ENCODE measurements around the gene ADM5. TPM values are rescaled to one million over a fixed set of nuclear protein-coding genes. Genes with fewer than 3 reads are reported as not detected.

The ADM5 gene
- total RNA-seq, 1 experiment from 2014 or later = 4.7 TPM

GRCh38 chr19:49696115-49696514 is 6.7 kb downstream of the ADM5 start:
- intact Hi-C loops (cut with micrococcal nuclease; ENCODE audit: unreplicated experiment) = no loop called here
- ATAC-seq (no peak), DNase-seq (ENCODE audit: low read depth, low spot score) (no peak)
- POLR2A ChIA-PET = no interaction called here
- CTCF ChIA-PET = interaction anchor here (0.6 kb wide), 1 partner anchor 24 kb away, joined by 6 read pairs; no protein-coding TSS in a partner anchor
- no peaks in the 10 kb centered on the region for H3K27me3 ChIP-seq (ENCODE audit: control insufficient read depth, insufficient read depth, low read length)
- H3K4me1 ChIP-seq (ENCODE audit: control insufficient read depth, insufficient read depth, low read length) = no peaks in the 10 kb centered on the region
- H3K36me3 ChIP-seq (ENCODE audit: control insufficient read depth, insufficient read depth, low read length) = no peaks in the 10 kb centered on the region
- in situ Hi-C loops (cut with HindIII; ENCODE audit: low pct_unique_long_range_greater_than_20kb, low sequenced_read_pairs) = no loop called here
- TF ChIP-seq POLR2AphosphoS5 (IDR thresholded peaks at IDR 0.05; ENCODE audit: low read depth, low read length) (no peak), SIN3A (IDR thresholded peaks at IDR 0.05; ENCODE audit: borderline replicate concordance, insufficient read depth, low read depth, low read length) (no peak), TCF7L2 (IDR thresholded peaks at IDR 0.05; ENCODE audit: low read depth, low read length) (no peak), REST (IDR thresholded peaks at IDR 0.05; ENCODE audit: insufficient read depth in 1 of 2, low read depth in 2 of 2, low read length in 1 of 2) (no peak)
- TF ChIP-seq, protein P1, sequence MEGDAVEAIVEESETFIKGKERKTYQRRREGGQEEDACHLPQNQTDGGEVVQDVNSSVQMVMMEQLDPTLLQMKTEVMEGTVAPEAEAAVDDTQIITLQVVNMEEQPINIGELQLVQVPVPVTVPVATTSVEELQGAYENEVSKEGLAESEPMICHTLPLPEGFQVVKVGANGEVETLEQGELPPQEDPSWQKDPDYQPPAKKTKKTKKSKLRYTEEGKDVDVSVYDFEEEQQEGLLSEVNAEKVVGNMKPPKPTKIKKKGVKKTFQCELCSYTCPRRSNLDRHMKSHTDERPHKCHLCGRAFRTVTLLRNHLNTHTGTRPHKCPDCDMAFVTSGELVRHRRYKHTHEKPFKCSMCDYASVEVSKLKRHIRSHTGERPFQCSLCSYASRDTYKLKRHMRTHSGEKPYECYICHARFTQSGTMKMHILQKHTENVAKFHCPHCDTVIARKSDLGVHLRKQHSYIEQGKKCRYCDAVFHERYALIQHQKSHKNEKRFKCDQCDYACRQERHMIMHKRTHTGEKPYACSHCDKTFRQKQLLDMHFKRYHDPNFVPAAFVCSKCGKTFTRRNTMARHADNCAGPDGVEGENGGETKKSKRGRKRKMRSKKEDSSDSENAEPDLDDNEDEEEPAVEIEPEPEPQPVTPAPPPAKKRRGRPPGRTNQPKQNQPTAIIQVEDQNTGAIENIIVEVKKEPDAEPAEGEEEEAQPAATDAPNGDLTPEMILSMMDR (IDR thresholded peaks at IDR 0.05) = no peak
- no TSS peak for BruUV-seq (replicated peaks)
- H3K9me3 ChIP-seq (ENCODE audit: control insufficient read depth, insufficient read depth, low read depth, low read length) = no peaks in the 10 kb centered on the region
- no peak overlapping the region for H3K4me3 ChIP-seq (ENCODE audit: low read depth in 2 of 2, low read length in 2 of 2)
- H3K27ac ChIP-seq (ENCODE audit: low read length) = no peak overlapping the region

- no peak overlapping the region for H3K4me3 ChIP-seq (ENCODE audit: low read depth in 2 of 2, low read length in 2 of 2)
- intact Hi-C loops (cut with micrococcal nuclease; ENCODE audit: unreplicated experiment) (no loop called here), in situ Hi-C loops (cut with HindIII; ENCODE audit: low pct_unique_long_range_greater_than_20kb, low sequenced_read_pairs) (no loop called here)
- BruUV-seq (replicated peaks) = no TSS peak
- H3K9me3 ChIP-seq (ENCODE audit: control insufficient read depth, insufficient read depth, low read depth, low read length) = no peaks in the 10 kb centered on the region
- no peak for ATAC-seq
- no peak for DNase-seq (ENCODE audit: low read depth, low spot score)
- no peak overlapping the region for H3K27ac ChIP-seq (ENCODE audit: low read length)
- ChIA-PET POLR2A (no interaction called here), CTCF (interaction anchor here (0.5 kb wide), 1 partner anchor 23 kb away, joined by 7 read pairs; no protein-coding TSS in a partner anchor)
- no peaks in the 10 kb centered on the region for H3K4me1 ChIP-seq (ENCODE audit: control insufficient read depth, insufficient read depth, low read length)
- TF ChIP-seq SIN3A (IDR thresholded peaks at IDR 0.05; ENCODE audit: borderline replicate concordance, insufficient read depth, low read depth, low read length) (no peak), REST (IDR thresholded peaks at IDR 0.05; ENCODE audit: insufficient read depth in 1 of 2, low read depth in 2 of 2, low read length in 1 of 2) (no peak), POLR2AphosphoS5 (IDR thresholded peaks at IDR 0.05; ENCODE audit: low read depth, low read length) (no peak), TCF7L2 (IDR thresholded peaks at IDR 0.05; ENCODE audit: low read depth, low read length) (no peak)
- TF ChIP-seq, protein P1 (IDR thresholded peaks at IDR 0.05) = no peak
- H3K36me3 ChIP-seq (ENCODE audit: control insufficient read depth, insufficient read depth, low read length) = no peaks in the 10 kb centered on the region
- no peaks in the 10 kb centered on the region for H3K27me3 ChIP-seq (ENCODE audit: control insufficient read depth, insufficient read depth, low read length)
These were observed 7.5 kb downstream of the ADM5 start for GRCh38 chr19:49696865-49697264.

All from Panc1 (cell line).